ENCODE results near the gene GNB1. TPM values are rescaled to one million over a fixed set of nuclear protein-coding genes. Genes with fewer than 3 reads are reported as not detected.

Gene GNB1
- total RNA-seq, 1 experiment from 2014 or later, result 339 TPM

GRCh38 chr1:1786836-1787605 lies 103.9 kb downstream of the GNB1 start:
- CTCF ChIA-PET, result interaction anchor here (3.1 kb wide), 1 partner anchor 121 kb away, joined by 42 read pairs; no protein-coding TSS in a partner anchor
- POLR2A ChIA-PET, result interaction anchor here (0.7 kb wide), 1 partner anchor 10 kb away, joined by 3 read pairs; no protein-coding TSS in a partner anchor
- no peaks in the 10 kb centered on the region for H3K9me3 Mint-ChIP-seq
- DNase-seq (ENCODE audit: low spot score), result no peak
- TF ChIP-seq SP1 (CRISPR knock-in tag; conservative IDR thresholded peaks at IDR 0.05), result no peak
- TF ChIP-seq MYBL2 (CRISPR knock-in tag; IDR thresholded peaks at IDR 0.05), result no peak
- no peak for TF ChIP-seq ZBTB43 (CRISPR knock-in tag; IDR thresholded peaks at IDR 0.05)
- TF ChIP-seq, protein P1, sequence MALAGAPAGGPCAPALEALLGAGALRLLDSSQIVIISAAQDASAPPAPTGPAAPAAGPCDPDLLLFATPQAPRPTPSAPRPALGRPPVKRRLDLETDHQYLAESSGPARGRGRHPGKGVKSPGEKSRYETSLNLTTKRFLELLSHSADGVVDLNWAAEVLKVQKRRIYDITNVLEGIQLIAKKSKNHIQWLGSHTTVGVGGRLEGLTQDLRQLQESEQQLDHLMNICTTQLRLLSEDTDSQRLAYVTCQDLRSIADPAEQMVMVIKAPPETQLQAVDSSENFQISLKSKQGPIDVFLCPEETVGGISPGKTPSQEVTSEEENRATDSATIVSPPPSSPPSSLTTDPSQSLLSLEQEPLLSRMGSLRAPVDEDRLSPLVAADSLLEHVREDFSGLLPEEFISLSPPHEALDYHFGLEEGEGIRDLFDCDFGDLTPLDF (CRISPR knock-in tag; IDR thresholded peaks at IDR 0.05), result no peak
- TF ChIP-seq ZNF138 (CRISPR knock-in tag; conservative IDR thresholded peaks at IDR 0.05), result no peak
- no peak for TF ChIP-seq NFATC4 (CRISPR knock-in tag; IDR thresholded peaks at IDR 0.05)
- peak overlapping the region; percentile 25; the same call in 1 of the 2 replicates for H3K27ac Mint-ChIP-seq
- H3K4me3 Mint-ChIP-seq, result no peak overlapping the region
- peaks cover 13% of the 10 kb centered on the region for H3K4me1 Mint-ChIP-seq
- H3K36me3 Mint-ChIP-seq, result peaks cover 55% of the 10 kb centered on the region
- H3K27me3 Mint-ChIP-seq (ENCODE audit: low read depth), result no peaks in the 10 kb centered on the region
- ATAC-seq, result no peak

GRCh38 chr1:1785666-1786065 lies 105.2 kb downstream of the GNB1 start:
- TF ChIP-seq ETV6 (CRISPR knock-in tag; IDR thresholded peaks at IDR 0.05), result no peak
- TF ChIP-seq PRRX2 (CRISPR knock-in tag; IDR thresholded peaks at IDR 0.05), result no peak
- no peak for TF ChIP-seq JAZF1 (CRISPR knock-in tag; IDR thresholded peaks at IDR 0.05)
- no peak for TF ChIP-seq PRDM15 (CRISPR knock-in tag; IDR thresholded peaks at IDR 0.05)
- no peak for TF ChIP-seq MAX (CRISPR knock-in tag; IDR thresholded peaks at IDR 0.05)
- TF ChIP-seq ZBTB43 (CRISPR knock-in tag; IDR thresholded peaks at IDR 0.05), result no peak
- no peak for TF ChIP-seq KAT7 (CRISPR knock-in tag; IDR thresholded peaks at IDR 0.05; ENCODE audit: borderline replicate concordance)
- TF ChIP-seq TEAD1 (CRISPR knock-in tag; IDR thresholded peaks at IDR 0.05), result no peak
- TF ChIP-seq ESRRA (CRISPR knock-in tag; IDR thresholded peaks at IDR 0.05; ENCODE audit: borderline replicate concordance), result no peak
- no peaks in the 10 kb centered on the region for H3K27me3 Mint-ChIP-seq (ENCODE audit: low read depth)
- H3K27ac Mint-ChIP-seq, result no peak overlapping the region
- ATAC-seq, result no peak
- H3K4me1 Mint-ChIP-seq, result peaks cover 26% of the 10 kb centered on the region
- ChIA-PET POLR2A (no interaction called here), CTCF (no interaction called here)
- H3K36me3 Mint-ChIP-seq, result peaks cover 50% of the 10 kb centered on the region
- no peak overlapping the region for H3K4me3 Mint-ChIP-seq
- no peaks in the 10 kb centered on the region for H3K9me3 Mint-ChIP-seq
- DNase-seq (ENCODE audit: low spot score), result no peak

All from WTC11 (cell line).